COLO668 (cell line): ENCODE measurements around the gene FBXL20.
"Not testable (repeated sequence)": the region's sequence is repeated elsewhere in the genome, so short reads cannot be mapped to it uniquely, and the experiment has no call there.

Source experiments
- DNase-seq: peaks from one replicate; lab custom pipeline; 2025; ENCODE audit not compliant: unreplicated experiment; lab: John Stamatoyannopoulos, UW

Gene FBXL20

DNA sequence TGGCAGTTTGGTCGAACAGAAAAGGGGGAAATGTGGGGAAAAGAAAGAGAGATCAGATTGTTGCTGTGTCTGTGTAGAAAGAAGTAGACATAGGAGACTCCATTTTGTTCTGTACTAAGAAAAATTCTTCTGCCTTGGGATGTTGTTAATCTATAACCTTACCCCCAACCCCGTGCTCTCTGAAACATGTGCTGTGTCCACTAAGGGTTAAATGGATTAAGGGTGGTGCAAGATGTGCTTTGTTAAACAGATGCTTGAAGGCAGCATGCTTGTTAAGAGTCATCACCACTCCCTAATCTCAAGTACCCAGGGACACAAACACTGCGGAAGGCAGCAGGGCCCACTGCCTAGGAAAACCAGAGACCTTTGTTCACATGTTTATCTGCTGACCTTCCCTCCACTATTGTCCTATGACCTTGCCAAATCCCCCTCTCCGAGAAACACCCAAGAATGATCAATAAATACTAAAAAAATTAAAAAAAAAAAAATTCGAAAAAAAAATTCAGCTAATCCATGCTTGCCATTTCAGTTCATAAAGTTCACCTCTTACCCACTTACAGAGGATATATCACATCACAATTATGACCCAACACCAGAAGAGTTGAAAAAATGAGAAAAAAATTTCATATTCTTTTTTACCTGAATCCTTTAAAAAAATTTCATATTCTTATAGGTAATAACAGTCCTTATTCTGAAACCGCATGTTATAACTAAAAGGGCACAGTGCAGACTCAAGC, 67.2 kb downstream of the FBXL20 start:
- DNase-seq: not testable (repeated sequence)

GRCh38 chr17:39332092-39332491, 69.3 kb downstream of the FBXL20 start:
- DNase-seq: no peak

GRCh38 chr17:39328815-39329214, 72.6 kb downstream of the FBXL20 start:
- no peak for DNase-seq

DNA sequence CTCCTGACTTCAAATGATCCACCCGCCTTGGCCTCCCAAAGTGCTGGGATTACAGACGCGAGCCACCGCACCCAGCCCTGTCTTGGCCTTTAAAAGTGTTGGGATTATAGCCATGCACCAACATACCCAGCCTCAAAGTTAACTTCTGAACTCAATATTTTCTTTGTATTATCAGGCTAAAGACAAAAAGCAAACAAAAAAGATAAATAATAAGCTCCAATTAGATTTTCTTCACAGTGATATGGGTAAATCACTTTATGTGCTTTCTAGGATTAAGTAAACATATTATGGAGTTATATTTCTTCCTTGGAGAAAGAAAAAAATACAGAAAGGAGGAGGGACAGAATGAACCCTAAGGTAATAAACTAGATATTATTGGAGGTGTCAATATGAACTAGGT, 74.3 kb downstream of the FBXL20 start:
- DNase-seq: no peak

GRCh38 chr17:39325528-39326240, 75.7 kb downstream of the FBXL20 start:
- no peak for DNase-seq

- DNase-seq: no peak
Measured at GRCh38 chr17:39318636-39319035, 82.8 kb downstream of the FBXL20 start.

GRCh38 chr17:39306509-39307212, 94.8 kb downstream of the FBXL20 start:
- no peak for DNase-seq

DNA sequence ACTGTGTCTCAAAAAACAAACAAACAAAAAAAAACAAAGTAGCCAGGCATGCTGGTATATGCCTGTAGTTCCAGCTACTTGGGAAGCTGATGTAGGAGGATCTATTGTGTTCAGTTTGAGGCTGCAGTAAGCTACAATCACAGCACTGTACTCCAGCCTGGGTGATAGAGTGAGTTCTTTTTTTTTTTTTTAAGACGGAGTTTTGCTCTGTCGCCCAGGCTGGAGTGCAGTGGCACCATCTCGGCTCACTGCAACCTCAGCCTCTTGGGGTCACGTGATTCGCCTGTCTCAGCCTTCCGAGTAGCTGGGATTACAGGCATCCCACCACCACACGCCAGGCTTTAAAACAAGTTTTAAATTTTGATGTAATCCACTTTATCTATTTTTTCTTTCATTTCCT, 95.4 kb downstream of the FBXL20 start:
- no peak for DNase-seq

DNA sequence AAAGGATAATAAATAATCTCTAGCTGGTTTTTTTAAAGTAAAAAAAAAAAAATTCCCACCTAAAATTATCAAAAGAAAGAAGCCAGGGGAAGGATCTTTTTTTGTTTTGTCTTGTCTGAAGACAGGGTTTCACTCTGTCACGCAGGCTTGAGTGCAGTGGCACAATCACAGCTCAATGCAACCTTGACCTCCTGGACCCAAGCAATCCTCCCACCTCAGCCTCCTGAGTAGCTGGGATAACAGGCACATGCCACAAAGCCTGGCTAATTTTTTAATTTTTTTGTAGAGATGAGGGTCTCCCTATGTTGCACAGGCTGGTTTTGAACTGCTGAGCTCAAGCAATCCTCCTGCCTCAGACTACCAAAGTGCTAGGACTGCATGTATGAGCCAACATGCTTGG, 97.2 kb downstream of the FBXL20 start:
- DNase-seq: no peak

GRCh38 chr17:39294060-39294459, 107.4 kb downstream of the FBXL20 start:
- DNase-seq: no peak

- DNase-seq: not testable (repeated sequence)
Measured at GRCh38 chr17:39292546-39292945, 108.9 kb downstream of the FBXL20 start.

DNA sequence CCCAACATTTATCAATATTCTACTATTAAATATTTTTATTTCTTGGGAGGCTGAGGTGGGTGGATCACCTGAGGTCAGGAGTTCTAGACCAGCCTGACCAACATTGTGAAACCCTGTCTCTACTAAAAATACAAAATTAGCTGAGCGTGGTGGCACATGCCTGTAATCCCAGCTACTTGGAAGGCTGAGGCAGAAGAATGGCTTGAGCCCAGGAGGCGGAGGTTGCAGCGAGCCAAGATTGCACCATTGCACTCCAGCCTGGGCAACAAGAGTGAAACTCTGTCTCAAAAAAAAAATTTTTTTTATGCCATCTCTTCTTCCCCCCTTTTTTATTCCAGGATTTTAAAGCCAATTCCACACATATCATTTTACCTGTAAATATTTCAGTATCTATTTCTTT, 114.9 kb downstream of the FBXL20 start:
- DNase-seq: not testable (repeated sequence)

GRCh38 chr17:39284685-39285084, 116.7 kb downstream of the FBXL20 start:
- no peak for DNase-seq

DNA sequence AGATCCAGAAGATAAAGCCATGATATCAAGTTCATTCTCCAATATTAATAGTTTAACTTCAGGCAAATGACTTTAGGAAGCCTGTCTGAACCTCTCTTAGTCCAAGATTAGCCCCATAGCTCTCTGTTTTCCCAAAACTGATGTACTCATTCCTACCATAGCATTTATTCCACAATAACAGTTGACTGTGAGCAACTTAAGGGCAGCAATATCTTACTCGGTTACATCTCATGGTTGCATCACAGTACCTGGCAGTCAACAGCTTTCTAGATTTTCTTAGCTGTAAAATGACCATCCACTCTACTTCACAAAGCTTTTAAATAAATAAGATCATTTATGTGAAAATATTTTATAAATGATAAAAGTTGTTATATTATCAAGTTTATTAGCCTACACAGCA, 117.5 kb downstream of the FBXL20 start:
- DNase-seq: no peak

GRCh38 chr17:39283098-39283497, 118.3 kb downstream of the FBXL20 start:
- DNase-seq: no peak

GRCh38 chr17:39281806-39282205, 119.6 kb downstream of the FBXL20 start:
- DNase-seq: no peak

DNA sequence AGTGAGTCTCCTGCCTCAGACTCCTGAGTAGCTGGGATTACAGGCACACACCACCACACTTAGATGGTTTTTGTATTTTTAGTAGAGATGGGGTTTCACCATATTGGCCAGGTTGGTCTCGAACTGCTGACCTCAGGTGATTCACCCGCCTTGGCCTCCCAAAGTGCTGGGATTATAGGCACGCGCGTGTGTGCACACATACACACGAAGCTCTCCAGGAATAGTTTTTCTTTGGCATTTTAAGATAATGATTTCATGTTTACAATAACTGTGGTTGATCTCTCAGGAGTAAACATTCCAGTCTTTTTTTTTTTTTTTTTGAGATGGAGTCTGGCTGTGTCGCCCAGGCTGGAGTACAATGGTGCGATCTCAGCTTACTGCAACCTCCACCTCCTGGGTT, 123.2 kb downstream of the FBXL20 start:
- DNase-seq: not testable (repeated sequence)

DNA sequence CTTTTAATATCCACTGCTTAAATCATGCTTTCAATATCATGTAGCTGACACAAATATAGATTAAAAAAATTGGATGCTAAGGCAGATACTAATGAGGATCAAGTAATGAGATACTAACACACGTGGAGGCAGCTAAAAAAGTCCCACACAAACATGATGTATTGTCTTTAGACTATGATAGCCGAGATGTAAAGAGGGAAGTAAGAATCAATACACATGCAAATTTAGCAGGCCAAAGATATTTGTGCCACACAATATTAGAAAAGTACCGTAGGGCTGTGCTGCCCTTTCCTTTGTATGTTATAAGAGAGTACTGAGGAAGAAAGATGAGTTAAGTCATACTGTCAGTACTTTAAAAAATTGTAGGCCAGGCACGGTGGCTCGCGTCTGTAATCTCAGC, 124.3 kb downstream of the FBXL20 start:
- no peak for DNase-seq

DNA sequence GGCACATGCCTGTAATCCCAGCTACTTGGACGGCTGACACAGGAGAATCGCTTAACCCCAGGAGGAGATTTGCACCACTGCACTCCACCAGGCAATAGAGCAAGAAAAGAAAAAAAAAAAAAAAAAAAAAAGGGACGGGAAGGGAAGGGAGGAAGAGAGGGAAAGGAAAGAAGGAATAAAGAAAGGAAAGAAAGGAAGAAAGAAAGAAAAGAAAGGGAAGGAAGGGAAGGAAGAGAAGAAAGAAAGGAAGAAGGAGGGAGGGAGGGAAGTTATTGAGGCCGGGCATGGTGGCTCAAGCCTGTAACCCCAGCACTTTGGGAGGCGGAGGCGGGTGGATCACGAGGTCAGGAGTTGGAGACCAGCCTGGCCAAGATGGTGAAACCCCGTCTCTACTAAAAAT, 125.3 kb downstream of the FBXL20 start:
- DNase-seq: no peak

GRCh38 chr17:39271546-39271945, 129.9 kb downstream of the FBXL20 start:
- no peak for DNase-seq

GRCh38 chr17:39270923-39271322, 130.5 kb downstream of the FBXL20 start:
- DNase-seq: no peak

GRCh38 chr17:39264119-39264518, 137.3 kb downstream of the FBXL20 start:
- DNase-seq: no peak
